ENCODE results near the gene PIP4K2B.

- no peak for TF ChIP-seq POLR2AphosphoS5 (IDR thresholded peaks at IDR 0.05; ENCODE audit: borderline replicate concordance, low read depth, low read length)
- no peak for TF ChIP-seq EZH2 (IDR thresholded peaks at IDR 0.05)
Observed at GRCh38 chr17:38725066-38725465, 74.3 kb downstream of the PIP4K2B start.

All from SK-N-MC (cell line).